ENCODE results near the gene GLTP.
A peak's percentile ranks its signal among the peaks of the same experiment; 100 is the strongest.
"Not testable (repeated sequence)": the region's sequence is repeated elsewhere in the genome, so short reads cannot be mapped to it uniquely, and the experiment has no call there.

Gene GLTP, protein sequence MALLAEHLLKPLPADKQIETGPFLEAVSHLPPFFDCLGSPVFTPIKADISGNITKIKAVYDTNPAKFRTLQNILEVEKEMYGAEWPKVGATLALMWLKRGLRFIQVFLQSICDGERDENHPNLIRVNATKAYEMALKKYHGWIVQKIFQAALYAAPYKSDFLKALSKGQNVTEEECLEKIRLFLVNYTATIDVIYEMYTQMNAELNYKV

DNA sequence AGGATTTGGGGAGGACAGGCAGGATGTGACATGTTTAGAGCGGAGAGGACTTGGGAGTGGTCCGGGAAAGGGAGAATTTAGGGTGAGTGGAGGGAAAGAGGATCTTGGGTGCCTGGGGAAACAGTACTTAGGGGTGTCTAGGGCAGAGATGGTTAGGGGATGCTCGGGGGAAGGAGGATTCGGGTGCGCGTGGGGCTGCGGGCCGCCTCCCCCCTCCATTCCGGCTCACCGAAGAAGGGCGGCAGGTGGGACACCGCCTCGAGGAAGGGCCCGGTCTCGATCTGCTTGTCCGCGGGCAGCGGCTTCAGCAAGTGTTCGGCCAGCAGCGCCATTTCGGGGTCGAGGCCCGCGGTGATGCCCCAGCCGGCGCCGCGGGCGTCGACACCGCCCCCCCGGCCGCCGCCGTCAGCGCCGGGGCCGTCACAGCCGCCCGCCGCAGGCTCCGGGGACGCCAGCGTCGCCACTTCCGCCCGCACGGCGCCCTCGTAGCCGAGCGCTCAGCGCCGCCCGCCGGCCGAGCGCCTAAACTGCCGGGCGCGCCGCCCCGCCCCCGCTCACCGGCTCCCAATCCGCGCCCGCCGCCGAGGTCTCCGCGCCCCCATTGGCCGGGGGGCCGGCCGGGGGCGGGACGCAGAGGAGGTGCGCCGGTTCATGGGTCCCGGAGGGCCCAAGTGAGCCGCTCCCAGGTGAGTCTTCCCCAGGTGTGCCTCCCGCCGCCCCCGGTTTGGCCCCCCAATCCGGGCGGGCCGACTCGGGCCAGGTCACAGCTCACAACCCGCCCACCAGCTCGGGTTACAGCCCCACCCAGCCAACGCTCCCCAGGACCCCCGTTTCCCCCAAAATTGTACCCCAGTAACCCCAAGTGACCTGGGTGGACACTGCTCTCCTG, at the start of gene GLTP:
GLTP (minus strand) TSS at position 499 of the 889 bp plus-strand sequence; CDS start at position 332, 167 bp downstream.
- DNase-seq = peak; percentile 93

DNA sequence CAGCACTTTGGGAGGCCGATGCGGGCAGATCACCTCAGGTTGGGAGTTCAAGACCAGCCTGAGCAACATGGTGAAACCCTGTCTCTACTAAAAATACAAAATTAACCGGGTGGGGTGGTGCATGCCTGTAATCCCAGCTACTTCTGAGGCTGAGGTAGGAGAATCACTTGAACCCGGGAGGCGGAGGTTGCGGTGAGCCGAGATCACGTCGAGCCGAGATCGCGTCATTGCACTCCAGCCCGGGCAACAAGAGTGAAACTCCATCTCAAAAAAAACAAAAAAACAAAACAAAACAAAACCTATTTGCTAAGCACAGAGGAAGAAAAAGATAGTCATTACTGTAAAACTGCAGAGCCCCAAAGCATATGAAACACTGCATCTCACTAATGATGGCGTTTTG, 49.0 kb upstream of the GLTP start:
- DNase-seq = not testable (repeated sequence)

DNA sequence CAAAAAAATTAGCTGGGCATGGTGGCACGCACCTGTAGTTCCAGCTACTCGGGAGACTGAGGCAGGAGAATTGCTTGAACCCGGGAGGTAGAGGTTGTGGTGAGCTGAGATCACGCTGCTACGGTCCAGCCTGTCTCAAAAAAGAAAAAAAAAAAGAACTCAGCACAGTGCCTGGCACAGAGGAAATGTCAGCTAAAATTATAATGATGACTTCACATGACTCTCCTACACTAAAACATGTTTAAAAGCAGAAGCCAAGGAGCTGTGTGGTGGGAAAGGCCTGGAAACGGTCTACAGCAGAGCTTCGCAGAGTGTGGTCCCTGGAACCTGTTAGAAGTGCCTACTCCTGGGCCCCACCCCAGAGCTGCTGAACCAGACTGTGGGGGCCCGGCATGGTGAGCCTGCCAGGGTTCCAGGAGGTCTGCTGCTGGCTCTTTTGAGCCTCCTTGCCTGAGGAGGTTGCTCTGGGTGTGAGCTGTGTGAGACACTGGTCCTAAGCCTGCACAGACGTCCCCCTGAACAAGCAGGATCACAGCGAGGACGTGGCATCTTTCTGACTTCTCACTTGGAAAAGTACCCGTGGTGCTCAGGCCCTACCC, 47.8 kb upstream of the GLTP start:
- no peak for DNase-seq

GRCh38 chr12:109927622-109928021, 47.3 kb upstream of the GLTP start:
- DNase-seq = peak; percentile 11

DNA sequence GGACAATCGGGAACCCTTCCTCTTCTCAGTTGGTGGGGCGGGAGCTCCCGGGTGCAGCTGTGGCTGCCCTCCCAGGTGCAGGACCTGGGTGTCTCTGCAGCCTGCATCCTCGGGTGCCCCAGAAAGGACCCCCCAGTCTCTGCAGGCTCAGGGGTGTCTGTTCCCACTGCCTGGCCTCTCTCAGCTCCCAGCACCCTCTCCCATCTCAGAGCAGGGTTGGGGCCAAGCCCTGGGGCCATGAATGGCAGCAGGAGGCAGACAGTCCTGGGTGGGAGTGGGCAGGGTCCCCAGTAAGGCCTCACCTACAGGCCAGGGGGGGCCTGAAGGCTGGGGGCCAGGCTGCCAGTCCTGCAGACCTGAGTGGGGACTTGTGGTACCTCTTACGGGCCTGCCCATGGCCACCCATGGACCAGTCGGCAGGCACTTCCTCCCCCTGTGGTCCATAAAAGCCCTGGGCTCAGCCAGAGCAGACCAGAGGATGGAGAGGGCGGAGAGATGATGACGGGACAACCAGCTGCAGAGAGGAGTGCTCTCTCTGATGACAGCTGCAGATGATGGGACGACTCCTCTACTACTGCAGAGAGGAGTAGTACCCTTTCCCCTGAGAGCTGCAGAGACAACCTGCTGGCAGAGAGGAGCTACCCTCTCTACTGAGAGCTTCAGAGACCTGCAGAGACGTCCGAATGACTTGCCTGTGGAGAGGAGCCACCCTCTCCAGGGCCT, 46.3 kb upstream of the GLTP start:
- no peak for DNase-seq

DNA sequence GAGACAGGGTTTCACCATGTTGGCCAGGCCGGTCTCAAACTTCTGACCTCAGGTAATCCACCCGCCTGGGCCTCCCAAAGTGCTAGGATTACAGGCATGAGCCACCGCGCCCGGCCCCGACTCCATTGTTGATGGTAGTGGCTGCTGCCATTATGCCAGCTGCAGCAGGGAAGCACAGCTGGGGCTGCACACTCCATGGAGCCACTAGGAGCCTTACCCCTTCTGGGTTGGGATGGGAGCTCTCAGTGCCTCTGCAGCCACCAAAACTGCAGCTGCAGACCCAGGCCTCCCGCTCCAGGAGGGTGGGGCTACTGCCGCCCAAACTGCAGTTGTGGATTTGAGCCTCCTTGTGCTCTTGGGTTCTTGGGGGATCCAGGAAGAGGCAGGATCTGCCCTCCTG, 45.7 kb upstream of the GLTP start:
- no peak for DNase-seq

DNA sequence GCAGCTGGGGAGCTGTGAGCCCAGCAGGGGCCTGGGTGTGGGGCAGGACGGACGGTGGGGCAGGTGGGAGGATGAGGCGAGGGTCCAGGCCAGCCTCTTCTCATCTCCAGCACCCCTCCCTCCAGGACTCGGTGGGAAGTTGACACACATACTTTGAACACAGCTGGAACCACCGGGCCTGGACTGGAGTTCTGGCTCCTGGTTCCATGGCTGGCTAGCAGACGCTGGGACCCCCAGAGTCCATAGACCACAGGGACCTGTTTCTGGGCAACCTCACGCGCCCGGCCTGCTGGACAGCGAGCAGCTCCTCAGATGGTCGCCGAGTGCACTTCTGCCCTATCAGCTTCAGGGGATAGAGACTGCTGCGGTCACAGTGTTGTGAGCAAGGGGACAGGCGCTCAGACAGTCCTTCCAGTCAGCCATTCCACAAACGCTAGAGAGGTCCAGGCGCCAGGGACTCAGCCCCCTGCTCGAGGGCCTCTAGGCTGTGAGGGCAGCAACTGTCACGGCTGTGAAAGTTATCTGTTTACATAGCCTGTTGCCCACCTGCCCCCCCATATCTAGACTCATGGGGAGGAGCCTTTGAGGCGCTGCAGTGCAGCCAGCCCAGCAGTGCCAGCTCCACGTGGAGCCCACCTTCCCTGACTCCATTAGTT, 45.0 kb upstream of the GLTP start:
- no peak for DNase-seq

- no peak for DNase-seq
These were observed 43.3 kb upstream of the GLTP start for GRCh38 chr12:109923481-109924245.

DNA sequence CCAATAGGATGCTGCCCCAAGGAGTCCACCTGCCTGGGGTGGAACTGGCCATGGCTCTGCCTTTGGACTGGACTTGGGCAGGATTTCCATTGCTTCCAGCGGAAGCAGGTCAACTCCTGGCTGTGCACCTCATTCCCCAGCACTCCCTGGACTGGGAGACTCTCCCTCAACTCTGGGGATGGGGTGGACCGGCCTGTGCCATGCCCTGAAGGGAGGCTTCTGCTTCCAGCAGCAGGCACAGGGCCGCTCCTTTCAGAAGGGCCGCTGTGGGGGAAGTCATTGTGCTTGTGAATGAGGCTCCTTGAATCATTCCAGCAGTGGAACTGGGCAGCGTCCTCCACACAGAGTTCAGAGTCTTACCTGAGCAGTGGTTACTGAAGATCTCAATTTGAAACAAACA, 42.7 kb upstream of the GLTP start:
- no peak for DNase-seq

- no peak for DNase-seq
These were observed 41.6 kb upstream of the GLTP start for GRCh38 chr12:109921982-109922381.

GRCh38 chr12:109920261-109920780, 40.0 kb upstream of the GLTP start:
- DNase-seq = no peak

- no peak for DNase-seq
These were observed 39.1 kb upstream of the GLTP start for GRCh38 chr12:109919456-109919855.

- no peak for DNase-seq
These were observed 35.7 kb upstream of the GLTP start for GRCh38 chr12:109916045-109916444.

- no peak for DNase-seq
These were observed 35.1 kb upstream of the GLTP start for GRCh38 chr12:109915171-109916040.

GRCh38 chr12:109914461-109914860, 34.1 kb upstream of the GLTP start:
- DNase-seq = no peak

DNA sequence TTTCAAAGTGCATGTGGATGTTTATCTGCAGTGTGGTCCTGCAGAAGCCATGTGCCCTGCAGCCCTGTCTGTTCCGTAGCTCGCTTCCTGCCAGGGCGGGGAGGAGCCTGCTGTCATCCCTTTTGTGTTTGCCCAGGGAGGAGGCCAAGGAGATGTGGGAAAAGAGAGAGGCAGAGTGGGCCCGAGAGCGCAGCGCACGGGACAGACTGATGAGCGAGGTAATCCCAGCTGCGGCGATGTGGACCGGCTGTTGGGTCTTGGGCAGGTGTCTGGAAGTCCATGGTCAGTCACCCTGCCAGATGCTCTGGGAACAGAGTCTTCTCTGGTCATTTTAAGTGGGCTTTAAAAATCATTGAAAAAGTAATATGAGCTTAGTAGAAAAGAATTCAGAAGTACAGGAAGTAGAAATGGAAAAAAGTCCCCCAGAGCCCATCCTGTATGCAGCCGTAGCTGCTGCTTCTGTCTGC, 32.5 kb upstream of the GLTP start:
- no peak for DNase-seq

DNA sequence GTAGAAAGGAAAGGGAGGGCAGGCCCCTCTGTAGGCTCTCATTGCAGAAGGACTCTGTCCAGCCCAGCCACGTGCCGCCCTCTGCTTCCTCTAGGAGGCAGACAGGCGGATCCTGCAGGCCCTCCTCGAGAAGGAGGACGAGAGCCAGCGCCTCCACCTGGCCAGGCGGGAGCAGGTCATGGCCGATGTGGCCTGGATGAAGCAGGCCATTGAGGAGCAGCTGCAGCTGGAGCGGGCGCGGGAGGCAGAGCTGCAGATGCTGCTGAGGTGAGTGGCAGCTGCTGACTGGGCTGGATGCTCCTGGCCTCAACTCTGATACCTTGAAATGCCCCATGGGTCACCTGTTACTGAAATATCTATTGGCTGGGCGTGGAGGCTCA, 30.6 kb upstream of the GLTP start:
- DNase-seq = peak; percentile 29

DNA sequence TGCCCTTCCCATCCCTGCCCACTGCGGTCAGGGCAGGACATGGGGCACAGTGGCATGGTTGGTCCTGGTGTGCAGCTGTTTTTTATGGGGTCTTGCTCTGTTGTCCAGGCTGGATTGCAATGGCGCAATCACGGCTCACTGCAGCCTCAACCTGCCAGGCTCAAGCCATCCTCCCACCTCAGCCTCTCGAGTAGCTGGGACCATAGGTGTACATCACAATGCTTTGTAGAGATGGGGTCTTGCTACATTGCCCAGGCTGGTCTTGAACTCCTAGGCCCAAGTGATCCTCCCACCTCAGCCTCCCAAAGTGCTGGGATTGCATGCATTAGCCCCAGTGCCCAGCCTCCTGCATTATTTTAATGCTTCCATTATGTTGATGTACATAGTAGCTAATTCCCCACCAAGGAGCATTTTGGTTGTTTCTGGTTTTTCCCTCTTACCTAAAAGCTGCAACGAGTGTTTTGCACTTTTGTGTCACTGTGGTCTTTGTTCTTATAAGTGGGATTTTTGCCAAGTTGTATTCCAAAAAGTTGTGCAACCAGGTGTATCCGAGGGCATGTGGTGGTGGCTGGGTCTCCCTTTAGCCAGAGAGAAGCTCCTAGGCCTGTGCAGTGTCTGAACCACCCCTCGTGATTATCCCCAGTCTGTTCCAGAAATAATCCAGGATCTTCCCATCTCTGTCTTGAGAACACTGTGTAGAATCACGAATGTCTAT, 30.1 kb upstream of the GLTP start:
- DNase-seq = no peak

GRCh38 chr12:109905301-109905700, 25.0 kb upstream of the GLTP start:
- no peak for DNase-seq

GRCh38 chr12:109902891-109903418, 22.6 kb upstream of the GLTP start:
- no peak for DNase-seq

Data from OCI-M1 (cell line).